Measurements from ENCODE around the gene SMIM10L1.

The SMIM10L1 gene

DNA sequence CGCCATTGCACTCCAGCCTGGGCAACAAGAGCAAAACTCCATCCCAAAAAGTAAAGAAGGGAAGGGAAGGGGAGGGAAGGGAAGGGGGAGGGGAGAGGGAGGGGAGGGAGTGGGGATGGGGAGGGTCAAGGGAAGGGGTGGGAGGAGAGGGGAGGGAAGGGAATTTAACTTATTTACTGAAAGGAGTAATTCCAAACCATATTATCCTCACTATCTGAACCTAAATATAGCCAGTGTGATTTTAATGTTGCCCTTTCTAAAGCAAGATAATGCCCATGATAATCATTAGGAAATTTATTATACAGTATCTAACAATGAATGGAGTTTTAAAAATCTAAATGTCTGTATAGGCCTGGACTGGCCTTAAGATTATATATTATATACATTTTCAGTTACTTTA is 7.3 kb downstream of the SMIM10L1 start:
- H3K4me2 ChIP-seq (ENCODE audit: insufficient read depth, low read length, poor library complexity, severe bottlenecking): no peak overlapping the region
- H3K14ac ChIP-seq (ENCODE audit: low read length): no peak overlapping the region
- H3K4ac ChIP-seq (ENCODE audit: low read length): no peak overlapping the region
- no peak overlapping the region for H3K18ac ChIP-seq (ENCODE audit: low read length)
- no peak overlapping the region for H2AFZ ChIP-seq (ENCODE audit: low read length)
- H2BK12ac ChIP-seq (ENCODE audit: low read length): no peak overlapping the region
- no peaks in the 10 kb centered on the region for H3K4me1 ChIP-seq (ENCODE audit: control insufficient read depth in 2 of 2, insufficient read depth in 1 of 2, low read depth in 1 of 2, low read length in 2 of 2)
- H4K8ac ChIP-seq (ENCODE audit: low read depth, low read length): no peak overlapping the region
- H3K9ac ChIP-seq (ENCODE audit: low read depth, low read length, poor library complexity): no peak overlapping the region
- no peak overlapping the region for H2BK15ac ChIP-seq (ENCODE audit: low read length)
- no peak overlapping the region for H2BK5ac ChIP-seq (ENCODE audit: low read length)
- no peak overlapping the region for H4K91ac ChIP-seq (ENCODE audit: low read depth, low read length, poor library complexity)
- no peaks in the 10 kb centered on the region for H3K79me1 ChIP-seq (ENCODE audit: low read depth, low read length)
- no CpG with 5 or more reads among the region's 1 CpG for WGBS, 2 donors (ENCODE audit: extremely low coverage in 2 of 2, insufficient read length in 2 of 2, insufficient replicate concordance in 1 of 2)
- H3K9me3 ChIP-seq (replicated peaks in 1 of 2; ENCODE audit: control insufficient read depth in 2 of 2, insufficient read depth in 1 of 2, low read depth in 1 of 2, low read length in 2 of 2): peaks cover 0 to 3% of the 10 kb centered on the region in 2 donors
- H3K27me3 ChIP-seq (ENCODE audit: control insufficient read depth in 3 of 3, insufficient read depth in 3 of 3, low read depth in 1 of 3, low read length in 3 of 3): no peaks in the 10 kb centered on the region
- no peak overlapping the region for H2BK120ac ChIP-seq (ENCODE audit: low read depth, low read length)
- no peak overlapping the region for H2AK5ac ChIP-seq (ENCODE audit: low read depth, low read length)
- H3K23ac ChIP-seq (ENCODE audit: low read depth, low read length, poor library complexity): no peak overlapping the region
- peaks cover 0 to 13% of the 10 kb centered on the region in 2 donors for H3K36me3 ChIP-seq (replicated peaks in 1 of 2; ENCODE audit: control insufficient read depth in 2 of 2, insufficient read depth in 2 of 2, low read length in 2 of 2)
- no peak for DNase-seq (ENCODE audit: low spot score)
- H3K4me3 ChIP-seq (ENCODE audit: low read length in 2 of 2): no peak overlapping the region
- no peak overlapping the region for H3K27ac ChIP-seq (replicated peaks; ENCODE audit: low read length)

DNA sequence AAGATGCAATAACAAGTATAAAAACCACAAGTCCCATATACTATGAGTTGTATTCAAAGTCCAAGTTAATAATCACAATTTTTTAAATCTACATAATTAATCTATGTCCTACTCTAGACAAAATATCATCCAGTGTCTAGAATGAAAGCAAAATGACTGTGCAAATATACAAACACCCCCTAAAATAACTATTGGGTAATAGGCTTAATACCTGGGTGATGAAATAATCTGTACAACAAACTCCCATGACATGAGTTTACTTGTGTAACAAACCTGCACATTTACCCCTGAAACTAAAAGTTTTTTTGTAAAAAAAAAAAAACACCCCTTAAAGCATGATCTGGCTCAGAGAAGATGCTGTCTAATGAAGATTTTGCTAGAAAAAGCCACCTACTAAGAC is 11.5 kb downstream of the SMIM10L1 start:
- Histone ChIP-seq H3K4me3 (ENCODE audit: low read length in 2 of 2) (no peak overlapping the region), H2BK5ac (ENCODE audit: low read length) (no peak overlapping the region), H4K8ac (ENCODE audit: low read depth, low read length) (no peak overlapping the region), H3K4me2 (ENCODE audit: insufficient read depth, low read length, poor library complexity, severe bottlenecking) (no peak overlapping the region), H2BK12ac (ENCODE audit: low read length) (no peak overlapping the region), H3K27me3 (ENCODE audit: control insufficient read depth in 3 of 3, insufficient read depth in 3 of 3, low read depth in 1 of 3, low read length in 3 of 3) (no peaks in the 10 kb centered on the region), H2BK120ac (ENCODE audit: low read depth, low read length) (no peak overlapping the region), H4K91ac (ENCODE audit: low read depth, low read length, poor library complexity) (no peak overlapping the region), H2BK15ac (ENCODE audit: low read length) (no peak overlapping the region), H3K27ac (replicated peaks; ENCODE audit: low read length) (no peak overlapping the region), H3K9me3 (replicated peaks in 1 of 2; ENCODE audit: control insufficient read depth in 2 of 2, insufficient read depth in 1 of 2, low read depth in 1 of 2, low read length in 2 of 2) (no peaks in the 10 kb centered on the region), H3K18ac (ENCODE audit: low read length) (no peak overlapping the region), H3K4me1 (ENCODE audit: control insufficient read depth in 2 of 2, insufficient read depth in 1 of 2, low read depth in 1 of 2, low read length in 2 of 2) (no peaks in the 10 kb centered on the region), H3K79me1 (ENCODE audit: low read depth, low read length) (no peaks in the 10 kb centered on the region), H3K9ac (ENCODE audit: low read depth, low read length, poor library complexity) (no peak overlapping the region), H3K4ac (ENCODE audit: low read length) (no peak overlapping the region), H3K23ac (ENCODE audit: low read depth, low read length, poor library complexity) (no peak overlapping the region), H3K14ac (ENCODE audit: low read length) (no peak overlapping the region), H3K36me3 (replicated peaks in 1 of 2; ENCODE audit: control insufficient read depth in 2 of 2, insufficient read depth in 2 of 2, low read length in 2 of 2) (no peaks in the 10 kb centered on the region), H2AK5ac (ENCODE audit: low read depth, low read length) (no peak overlapping the region), H2AFZ (ENCODE audit: low read length) (no peak overlapping the region)
- DNase-seq (ENCODE audit: low spot score): no peak

DNA sequence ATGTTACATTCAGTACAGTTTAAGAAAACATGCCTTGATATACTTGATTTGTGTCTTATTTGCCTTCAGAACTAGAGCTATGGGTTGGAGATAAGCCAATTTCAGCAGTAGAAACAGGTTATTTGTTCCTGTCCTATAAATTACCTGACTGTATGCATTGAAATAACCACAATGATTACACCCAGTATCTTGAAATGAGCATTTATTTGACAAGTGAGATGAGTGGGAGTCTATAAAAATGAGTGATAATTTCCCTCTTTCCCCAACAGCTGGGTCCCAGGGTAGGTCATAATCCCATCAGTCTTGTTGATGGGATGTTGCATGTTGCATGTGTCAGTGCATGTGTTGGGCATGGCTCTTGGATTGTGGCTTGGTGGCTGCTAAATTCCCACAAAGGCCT is 12.0 kb downstream of the SMIM10L1 start:
- no peak overlapping the region for H3K4me2 ChIP-seq (ENCODE audit: insufficient read depth, low read length, poor library complexity, severe bottlenecking)
- H3K4ac ChIP-seq (ENCODE audit: low read length): no peak overlapping the region
- H3K14ac ChIP-seq (ENCODE audit: low read length): no peak overlapping the region
- no peak overlapping the region for H2AFZ ChIP-seq (ENCODE audit: low read length)
- no peak overlapping the region for H2BK120ac ChIP-seq (ENCODE audit: low read depth, low read length)
- no peak overlapping the region for H2BK15ac ChIP-seq (ENCODE audit: low read length)
- H3K79me1 ChIP-seq (ENCODE audit: low read depth, low read length): no peaks in the 10 kb centered on the region
- no peak overlapping the region for H3K27ac ChIP-seq (replicated peaks; ENCODE audit: low read length)
- no peak overlapping the region for H4K8ac ChIP-seq (ENCODE audit: low read depth, low read length)
- no peaks in the 10 kb centered on the region for H3K36me3 ChIP-seq (replicated peaks in 1 of 2; ENCODE audit: control insufficient read depth in 2 of 2, insufficient read depth in 2 of 2, low read length in 2 of 2)
- H3K9ac ChIP-seq (ENCODE audit: low read depth, low read length, poor library complexity): no peak overlapping the region
- no peak overlapping the region for H2BK12ac ChIP-seq (ENCODE audit: low read length)
- H3K27me3 ChIP-seq (ENCODE audit: control insufficient read depth in 3 of 3, insufficient read depth in 3 of 3, low read depth in 1 of 3, low read length in 3 of 3): no peaks in the 10 kb centered on the region
- H3K4me3 ChIP-seq (ENCODE audit: low read length in 2 of 2): no peak overlapping the region
- no peak overlapping the region for H3K23ac ChIP-seq (ENCODE audit: low read depth, low read length, poor library complexity)
- no peak overlapping the region for H3K18ac ChIP-seq (ENCODE audit: low read length)
- no peak overlapping the region for H4K91ac ChIP-seq (ENCODE audit: low read depth, low read length, poor library complexity)
- no peak overlapping the region for H2AK5ac ChIP-seq (ENCODE audit: low read depth, low read length)
- no peak for DNase-seq (ENCODE audit: low spot score)
- H3K4me1 ChIP-seq (ENCODE audit: control insufficient read depth in 2 of 2, insufficient read depth in 1 of 2, low read depth in 1 of 2, low read length in 2 of 2): no peaks in the 10 kb centered on the region
- no peak overlapping the region for H2BK5ac ChIP-seq (ENCODE audit: low read length)
- H3K9me3 ChIP-seq (replicated peaks in 1 of 2; ENCODE audit: control insufficient read depth in 2 of 2, insufficient read depth in 1 of 2, low read depth in 1 of 2, low read length in 2 of 2): no peaks in the 10 kb centered on the region

DNA sequence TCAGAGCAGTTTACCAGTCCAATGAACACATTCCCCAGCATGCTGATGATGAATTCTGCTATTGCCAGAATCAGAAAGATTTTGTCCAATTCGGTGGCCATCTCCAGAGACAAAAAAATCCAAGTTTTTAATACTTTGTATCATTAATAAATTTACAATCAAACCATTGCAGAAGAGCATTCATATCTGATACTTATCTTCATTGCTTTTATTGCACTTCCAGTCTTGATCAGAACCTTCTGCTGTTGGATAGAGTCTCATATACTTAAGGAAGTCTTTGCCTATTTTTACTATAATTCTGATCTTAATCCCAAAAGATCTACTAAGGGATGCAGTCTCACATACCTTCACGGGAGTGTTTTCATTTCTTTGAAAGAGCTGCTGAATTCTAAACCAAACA is 15.8 kb downstream of the SMIM10L1 start, which contains the start of gene TAS2R42:
Gene TAS2R42 (minus strand): TSS at position 101 of the 400 bp plus-strand sequence. CDS start 0 bp downstream, at position 101.
- Histone ChIP-seq H4K91ac (ENCODE audit: low read depth, low read length, poor library complexity) (no peak within 1 kb of the TSS), H4K8ac (ENCODE audit: low read depth, low read length) (no peak within 1 kb of the TSS), H3K36me3 (replicated peaks in 1 of 2; ENCODE audit: control insufficient read depth in 2 of 2, insufficient read depth in 2 of 2, low read length in 2 of 2) (no peaks in the 10 kb centered on the region), H3K4me2 (ENCODE audit: insufficient read depth, low read length, poor library complexity, severe bottlenecking) (no peak within 1 kb of the TSS), H3K4me3 (ENCODE audit: low read length in 2 of 2) (no peak within 1 kb of the TSS), H2BK15ac (ENCODE audit: low read length) (no peak within 1 kb of the TSS), H3K4ac (ENCODE audit: low read length) (no peak within 1 kb of the TSS), H3K27me3 (ENCODE audit: control insufficient read depth in 3 of 3, insufficient read depth in 3 of 3, low read depth in 1 of 3, low read length in 3 of 3) (no peaks in the 10 kb centered on the region), H2AFZ (ENCODE audit: low read length) (no peak within 1 kb of the TSS), H3K9ac (ENCODE audit: low read depth, low read length, poor library complexity) (no peak within 1 kb of the TSS), H3K18ac (ENCODE audit: low read length) (no peak within 1 kb of the TSS), H3K14ac (ENCODE audit: low read length) (no peak within 1 kb of the TSS), H3K23ac (ENCODE audit: low read depth, low read length, poor library complexity) (no peak within 1 kb of the TSS), H2AK5ac (ENCODE audit: low read depth, low read length) (no peak within 1 kb of the TSS), H2BK120ac (ENCODE audit: low read depth, low read length) (no peak within 1 kb of the TSS), H3K79me1 (ENCODE audit: low read depth, low read length) (no peaks in the 10 kb centered on the region), H2BK5ac (ENCODE audit: low read length) (no peak within 1 kb of the TSS), H3K27ac (replicated peaks; ENCODE audit: low read length) (no peak within 1 kb of the TSS), H3K9me3 (replicated peaks in 1 of 2; ENCODE audit: control insufficient read depth in 2 of 2, insufficient read depth in 1 of 2, low read depth in 1 of 2, low read length in 2 of 2) (no peaks in the 10 kb centered on the region), H2BK12ac (ENCODE audit: low read length) (no peak within 1 kb of the TSS), H3K4me1 (ENCODE audit: control insufficient read depth in 2 of 2, insufficient read depth in 1 of 2, low read depth in 1 of 2, low read length in 2 of 2) (no peaks in the 10 kb centered on the region)
- no CpG with 5 or more reads among the region's 2 CpGs for WGBS, 2 donors (ENCODE audit: extremely low coverage in 2 of 2, insufficient read length in 2 of 2, insufficient replicate concordance in 1 of 2)
- no peak for DNase-seq (ENCODE audit: low spot score)
